HG02588 (cell line): ENCODE measurements around the gene APCDD1L.

Source experiments
- ATAC-seq: cut with Tn5 transposase; IDR thresholded peaks from one replicate; pipeline ENCODE4 v1.9.1; 2021; ENCODE audit warnings: mild to moderate bottlenecking, moderate library complexity; ENCODE audit not compliant: unreplicated experiment

APCDD1L gene

GRCh38 chr20:58467572-58468527, 47.3 kb downstream of the APCDD1L start:
- no peak for ATAC-seq

GRCh38 chr20:58466729-58467571, 48.2 kb downstream of the APCDD1L start:
- ATAC-seq = no peak

- ATAC-seq = no peak
Measured at GRCh38 chr20:58466095-58466708, 49.0 kb downstream of the APCDD1L start.

- no peak for ATAC-seq
Measured at GRCh38 chr20:58464838-58465237, 50.4 kb downstream of the APCDD1L start.

- no peak for ATAC-seq
Measured at GRCh38 chr20:58463256-58463655, 51.9 kb downstream of the APCDD1L start.

- ATAC-seq = no peak
Measured at GRCh38 chr20:58461899-58462298, 53.3 kb downstream of the APCDD1L start.

- ATAC-seq = no peak
Measured at GRCh38 chr20:58461104-58461503, 54.1 kb downstream of the APCDD1L start.

GRCh38 chr20:58459058-58459750, 56.0 kb downstream of the APCDD1L start:
- peak; percentile 8 for ATAC-seq

- ATAC-seq = peak; percentile 96
Measured at GRCh38 chr20:58458342-58459057, 56.7 kb downstream of the APCDD1L start.

GRCh38 chr20:58457083-58457695, 58.0 kb downstream of the APCDD1L start:
- no peak for ATAC-seq

GRCh38 chr20:58454460-58454859, 60.7 kb downstream of the APCDD1L start:
- no peak for ATAC-seq

GRCh38 chr20:58453391-58453790, 61.8 kb downstream of the APCDD1L start:
- no peak for ATAC-seq

GRCh38 chr20:58452667-58453255, 62.4 kb downstream of the APCDD1L start:
- no peak for ATAC-seq

- ATAC-seq = peak; percentile 50
Measured at GRCh38 chr20:58450254-58450653, 64.9 kb downstream of the APCDD1L start.

GRCh38 chr20:58449681-58450221, 65.4 kb downstream of the APCDD1L start:
- peak; percentile 21 for ATAC-seq

- no peak for ATAC-seq
Measured at GRCh38 chr20:58448958-58449357, 66.2 kb downstream of the APCDD1L start.

GRCh38 chr20:58447511-58448391, 67.4 kb downstream of the APCDD1L start:
- ATAC-seq = peak; percentile 47

- ATAC-seq = no peak
Measured at GRCh38 chr20:58446960-58447265, 68.3 kb downstream of the APCDD1L start.
